Measurements from ENCODE around the gene CD209.

Gene CD209

GRCh38 chr19:7789447-7789846 lies 42.1 kb upstream of the CD209 start:
- no peak for TF ChIP-seq YY1 (IDR thresholded peaks at IDR 0.05; ENCODE audit: low read depth)
- TF ChIP-seq TAF1 (IDR thresholded peaks at IDR 0.05; ENCODE audit: low read depth) = no peak
- 0 out of 2 replicates have a peak, but pooled peaks have one; percentile 37 for TF ChIP-seq USF1 (IDR thresholded peaks at IDR 0.05)

- TF ChIP-seq CEBPB (IDR thresholded peaks at IDR 0.05) (no peak), TEAD4 (IDR thresholded peaks at IDR 0.05) (no peak), FOXM1 (IDR thresholded peaks at IDR 0.05; ENCODE audit: borderline replicate concordance, low read depth) (no peak), MAX (IDR thresholded peaks at IDR 0.05) (no peak), EP300 (IDR thresholded peaks at IDR 0.05; ENCODE audit: borderline replicate concordance) (no peak), NFIC (IDR thresholded peaks at IDR 0.05) (no peak), TCF12 (IDR thresholded peaks at IDR 0.05; ENCODE audit: low read depth) (no peak), CREB1 (IDR thresholded peaks at IDR 0.05; ENCODE audit: low read depth) (no peak), YY1 (IDR thresholded peaks at IDR 0.05; ENCODE audit: low read depth) (no peak), TAF1 (IDR thresholded peaks at IDR 0.05; ENCODE audit: low read depth) (no peak), ZBTB7A (IDR thresholded peaks at IDR 0.05; ENCODE audit: low read depth) (no peak), REST (IDR thresholded peaks at IDR 0.05; ENCODE audit: low read depth) (no peak)
These were observed 41.6 kb upstream of the CD209 start for GRCh38 chr19:7788933-7789323.

- TF ChIP-seq EP300 (IDR thresholded peaks at IDR 0.05; ENCODE audit: borderline replicate concordance) (no peak), TCF12 (IDR thresholded peaks at IDR 0.05; ENCODE audit: low read depth) (no peak), TEAD4 (IDR thresholded peaks at IDR 0.05) (no peak), YY1 (IDR thresholded peaks at IDR 0.05; ENCODE audit: low read depth) (no peak), CEBPB (IDR thresholded peaks at IDR 0.05) (no peak), TAF1 (IDR thresholded peaks at IDR 0.05; ENCODE audit: low read depth) (no peak)
These were observed 41.0 kb upstream of the CD209 start for GRCh38 chr19:7788178-7788932.

- TF ChIP-seq USF1 (IDR thresholded peaks at IDR 0.05) (no peak), CREB1 (IDR thresholded peaks at IDR 0.05; ENCODE audit: low read depth) (no peak), TCF12 (IDR thresholded peaks at IDR 0.05; ENCODE audit: low read depth) (no peak)
These were observed 40.4 kb upstream of the CD209 start for GRCh38 chr19:7787602-7788177.

GRCh38 chr19:7787141-7787540 lies 39.8 kb upstream of the CD209 start:
- TF ChIP-seq RAD21 (IDR thresholded peaks at IDR 0.05; ENCODE audit: low read depth) = no peak
- no peak for TF ChIP-seq YY1 (IDR thresholded peaks at IDR 0.05; ENCODE audit: low read depth)
- no peak for TF ChIP-seq EGR1 (IDR thresholded peaks at IDR 0.05)
- no peak for TF ChIP-seq MAX (IDR thresholded peaks at IDR 0.05)
- TF ChIP-seq USF1 (IDR thresholded peaks at IDR 0.05) = no peak
- TF ChIP-seq CREB1 (IDR thresholded peaks at IDR 0.05; ENCODE audit: low read depth) = no peak
- TF ChIP-seq ZBTB7A (IDR thresholded peaks at IDR 0.05; ENCODE audit: low read depth) = no peak
- TF ChIP-seq REST (IDR thresholded peaks at IDR 0.05; ENCODE audit: low read depth) = no peak
- no peak for TF ChIP-seq NFIC (IDR thresholded peaks at IDR 0.05)

GRCh38 chr19:7784856-7785255 lies 37.5 kb upstream of the CD209 start:
- TF ChIP-seq MAX (IDR thresholded peaks at IDR 0.05) (no peak), TEAD4 (IDR thresholded peaks at IDR 0.05) (no peak), ZBTB7A (IDR thresholded peaks at IDR 0.05; ENCODE audit: low read depth) (no peak), TCF12 (IDR thresholded peaks at IDR 0.05; ENCODE audit: low read depth) (no peak), CREB1 (IDR thresholded peaks at IDR 0.05; ENCODE audit: low read depth) (no peak)

All from Ishikawa (cell line).